Stimulated activated CD8-positive, alpha-beta memory T cell treated with anti-CD3 and anti-CD28 coated beads, Interleukin-7, amount 100 ng/mL, for 24 hours (primary cell): ENCODE measurements around the gene ASB15.
"Not testable (repeated sequence)": the region's sequence is repeated elsewhere in the genome, so short reads cannot be mapped to it uniquely, and the experiment has no call there.

Source experiments
- DNase-seq: peaks from one replicate; pipeline ENCODE4 v3.0.0-alpha.2; 2020; ENCODE audit warnings: low read depth

The ASB15 gene

DNA sequence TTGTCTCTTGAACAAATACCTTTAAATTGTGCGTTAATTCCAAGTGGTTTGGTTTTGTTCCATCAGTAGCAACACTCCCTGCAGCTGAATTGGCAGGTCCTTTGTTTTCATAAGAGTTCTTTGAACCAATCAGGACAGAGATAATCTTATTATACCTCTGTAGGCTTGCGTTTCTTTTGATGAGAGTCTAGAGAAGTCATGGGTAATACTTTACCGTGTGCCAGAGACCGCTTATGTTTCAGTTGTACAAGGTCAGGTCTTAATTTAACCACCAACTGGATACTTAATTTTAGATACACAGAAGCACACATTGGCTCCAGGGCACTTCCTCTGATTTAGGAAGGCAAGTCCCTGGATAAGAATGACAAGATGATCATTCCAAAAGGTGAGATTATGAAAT lies at the start of gene ASB15:
Gene ASB15, plus strand, starts transcription at position 292 of the 400 bp plus-strand sequence. CDS start 12,682 bp downstream, outside the sequence.
- no peak for DNase-seq

- not testable (repeated sequence) for DNase-seq
Measured at GRCh38 chr7:123552134-123552533, 49.5 kb upstream of the ASB15 start.

DNA sequence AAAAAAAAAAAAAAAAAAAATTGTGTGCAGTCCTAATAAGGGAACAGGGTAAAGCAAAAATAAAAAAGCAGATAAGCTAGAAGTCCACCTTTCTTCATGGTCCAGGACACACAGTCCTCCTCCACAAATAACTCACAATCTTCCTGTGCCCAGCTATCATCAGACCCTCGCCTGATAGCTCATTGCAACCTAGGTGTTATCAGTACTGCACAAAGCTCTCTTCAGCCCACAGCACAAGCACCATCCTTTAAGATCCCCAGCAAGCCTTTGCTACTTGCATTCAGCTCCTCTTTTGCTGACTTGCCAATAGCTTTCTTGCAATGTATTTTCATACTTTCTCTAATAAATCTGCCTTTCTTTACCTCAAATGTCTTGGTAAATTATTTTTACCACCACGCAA lies 49.0 kb upstream of the ASB15 start:
- no peak for DNase-seq

GRCh38 chr7:123553159-123553558 lies 48.5 kb upstream of the ASB15 start:
- DNase-seq, result no peak

GRCh38 chr7:123555484-123555883 lies 46.1 kb upstream of the ASB15 start:
- no peak for DNase-seq

GRCh38 chr7:123557016-123557397 lies 44.6 kb upstream of the ASB15 start:
- DNase-seq, result no peak

DNA sequence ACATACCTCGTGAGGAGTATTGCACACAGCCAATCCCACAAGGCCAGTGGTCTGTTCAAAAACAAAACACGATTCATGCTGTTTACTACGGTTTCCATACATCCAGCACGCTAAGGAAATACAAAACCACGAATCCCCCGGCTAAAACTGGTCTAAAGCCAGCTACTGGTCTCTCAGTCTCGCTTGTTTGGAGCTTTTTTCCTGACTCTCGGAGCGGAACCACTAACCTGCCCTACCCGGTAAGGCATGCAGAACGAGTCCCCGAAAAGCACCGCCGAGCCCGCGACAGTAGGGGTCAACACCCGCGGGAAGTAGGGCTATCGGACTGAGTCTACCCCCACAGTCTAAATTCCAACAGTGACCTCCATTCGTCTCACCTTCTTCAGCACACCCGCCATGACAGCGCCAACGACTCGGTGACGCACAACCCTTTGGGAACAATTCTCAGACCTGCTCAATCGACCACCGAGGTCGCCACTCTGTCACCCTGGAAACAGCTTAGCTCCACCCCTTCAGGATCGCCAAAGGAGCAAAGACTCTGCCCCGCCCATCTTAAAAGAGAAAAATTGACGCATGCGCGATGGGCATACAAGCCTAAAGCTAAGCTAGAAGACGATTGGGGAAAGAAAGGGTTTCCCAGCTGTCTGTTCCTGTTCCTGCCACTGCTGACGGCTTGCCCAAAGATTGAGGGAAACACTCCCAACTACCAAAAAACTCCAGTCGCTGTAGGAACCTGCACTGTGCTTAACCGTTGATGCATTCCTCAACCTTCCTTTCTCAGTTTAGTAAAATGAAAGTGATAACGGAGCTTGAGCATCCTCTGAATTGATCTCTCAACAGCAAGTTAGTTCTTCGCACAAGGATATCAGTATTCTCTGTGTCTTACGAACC lies 44.0 kb upstream of the ASB15 start, which contains the start of gene NDUFA5:
Gene NDUFA5, minus strand, starts transcription at position 421 of the 891 bp plus-strand sequence. Its CDS starts 23 bp downstream, at position 398.
- peak; percentile 91 for DNase-seq

GRCh38 chr7:123558289-123558874 lies 43.2 kb upstream of the ASB15 start:
- no peak for DNase-seq

DNA sequence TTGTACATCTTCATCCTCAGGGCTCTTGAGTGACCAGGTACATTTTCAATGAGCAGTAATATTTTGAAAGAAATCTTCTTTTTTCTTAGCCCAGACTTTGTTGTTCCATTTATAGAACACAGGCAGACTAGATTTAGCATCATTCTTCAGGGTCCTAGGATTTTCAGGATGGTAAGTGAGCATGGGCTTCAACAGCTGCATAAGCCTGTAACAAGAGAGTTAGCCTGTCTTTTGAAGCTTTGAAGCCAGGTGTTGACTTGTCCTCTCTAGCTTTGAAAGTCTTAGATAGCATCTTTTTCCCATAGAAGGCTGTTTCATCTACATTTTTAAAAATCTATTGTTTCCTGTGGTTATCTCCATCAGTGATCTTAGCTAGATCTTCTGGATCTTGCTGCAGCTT lies 39.5 kb upstream of the ASB15 start:
- no peak for DNase-seq

DNA sequence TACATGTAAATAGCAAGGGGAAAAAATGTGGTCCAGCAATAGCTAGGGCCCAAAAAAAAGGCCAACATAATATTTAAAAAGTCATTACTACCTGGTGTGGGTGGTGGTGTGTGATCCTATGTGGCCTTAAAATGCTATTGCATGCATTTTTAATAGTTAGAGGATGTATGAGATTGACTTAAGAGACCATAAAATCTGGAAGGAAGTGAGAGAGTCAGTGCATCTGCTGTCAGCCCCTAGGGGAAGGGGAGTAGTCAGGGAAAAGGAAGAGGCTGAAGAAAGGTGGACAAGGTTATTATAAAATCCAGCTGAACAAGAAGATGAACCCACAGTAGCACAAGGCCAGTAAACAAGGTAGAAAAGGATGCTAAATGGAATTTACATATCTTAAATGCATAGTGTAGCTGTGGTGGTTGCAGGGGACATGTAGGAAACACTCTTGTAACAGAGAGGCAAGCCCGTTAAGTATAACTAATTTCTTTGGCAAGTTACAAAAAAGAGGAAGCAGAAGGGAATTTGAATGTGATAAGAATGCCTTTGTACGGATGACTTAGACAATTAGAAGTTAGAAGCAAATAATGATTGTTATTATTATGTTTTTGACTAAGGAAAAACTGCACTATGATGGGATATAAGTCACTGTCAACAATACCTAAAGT lies 32.1 kb upstream of the ASB15 start:
- no peak for DNase-seq

GRCh38 chr7:123570390-123571182 lies 31.0 kb upstream of the ASB15 start:
- no peak for DNase-seq

DNA sequence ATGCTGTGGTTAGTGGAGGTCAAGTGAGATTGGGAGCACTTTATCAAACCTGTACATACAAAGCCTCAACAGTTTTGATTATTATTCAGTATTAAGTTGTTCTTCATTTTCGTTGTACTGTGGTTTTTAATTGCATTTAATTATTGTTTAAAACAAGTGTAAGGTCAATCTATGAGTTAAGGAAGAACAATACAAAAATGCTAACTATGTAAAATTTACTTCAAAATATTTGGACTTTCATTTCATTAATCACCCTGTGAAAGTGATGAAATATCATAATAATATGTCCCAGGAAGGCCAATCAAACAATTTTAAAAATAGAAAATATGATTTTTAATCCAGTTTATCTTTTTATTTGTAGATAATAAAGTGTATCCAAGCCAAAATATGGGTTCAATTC lies 30.4 kb upstream of the ASB15 start:
- DNase-seq, result no peak

DNA sequence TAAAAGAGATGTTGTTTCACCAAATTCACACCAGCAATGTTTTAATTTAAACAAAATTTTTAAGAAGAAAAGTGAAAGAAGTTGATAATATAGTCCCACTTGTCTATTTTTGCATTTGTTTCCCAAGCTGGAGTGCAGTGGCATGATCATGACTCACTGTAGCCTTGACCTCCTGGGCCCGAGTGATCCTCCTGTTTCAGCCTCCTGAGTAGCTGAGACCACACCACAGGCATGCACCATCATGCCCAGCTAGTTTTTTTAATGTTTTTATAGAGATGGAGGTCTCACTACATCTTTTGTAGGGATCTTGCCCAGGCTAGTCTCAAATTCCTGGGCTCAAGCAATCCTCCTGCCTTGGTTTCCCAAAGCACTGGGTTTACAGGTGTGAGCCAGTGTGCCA lies 29.9 kb upstream of the ASB15 start:
- DNase-seq, result no peak

GRCh38 chr7:123573341-123573740 lies 28.3 kb upstream of the ASB15 start:
- DNase-seq, result no peak

DNA sequence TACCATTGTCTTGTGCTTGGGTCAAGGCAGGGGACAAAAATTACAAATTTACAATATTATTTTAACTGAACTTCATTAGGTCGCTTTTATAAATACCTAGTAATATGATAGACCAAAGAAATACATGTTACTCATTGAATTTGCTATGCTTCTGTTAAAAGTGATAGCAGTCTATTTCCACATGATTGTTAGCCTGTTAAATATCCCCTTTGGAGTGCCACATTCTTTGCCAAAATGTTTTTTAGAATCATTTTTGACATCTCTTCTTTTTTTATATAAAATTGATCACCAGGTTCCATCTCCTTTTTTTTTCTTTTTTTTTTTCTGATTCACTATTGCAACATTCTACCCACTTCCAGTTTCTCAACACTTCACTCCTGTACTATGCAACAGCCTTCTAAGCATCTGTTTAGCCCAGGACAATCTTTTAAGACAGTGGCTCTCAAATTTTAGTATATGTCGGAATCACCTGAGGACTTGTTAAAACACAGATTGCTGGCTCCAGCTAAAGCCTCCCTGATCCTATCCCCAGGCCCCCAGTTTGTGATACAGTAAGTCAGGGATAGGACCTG lies 27.6 kb upstream of the ASB15 start:
- DNase-seq, result no peak

DNA sequence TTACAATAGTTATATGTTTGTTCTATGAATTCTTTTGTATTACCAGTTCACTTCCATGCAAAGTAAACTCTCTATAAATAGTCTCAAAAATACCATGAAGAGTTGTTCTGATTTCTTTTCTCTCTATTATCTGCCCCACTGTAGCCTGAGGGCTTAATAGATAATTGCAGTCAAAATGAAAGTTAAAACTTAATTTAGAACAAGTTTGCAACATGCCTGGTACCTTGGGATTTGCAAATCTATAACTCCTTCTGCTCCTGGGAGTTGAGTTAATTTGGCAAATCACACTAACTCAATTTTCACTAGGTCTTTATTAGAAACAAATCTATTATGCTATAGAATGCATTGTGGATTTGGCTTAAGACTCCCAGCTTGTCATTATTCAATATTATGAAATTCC lies 22.2 kb upstream of the ASB15 start:
- no peak for DNase-seq

DNA sequence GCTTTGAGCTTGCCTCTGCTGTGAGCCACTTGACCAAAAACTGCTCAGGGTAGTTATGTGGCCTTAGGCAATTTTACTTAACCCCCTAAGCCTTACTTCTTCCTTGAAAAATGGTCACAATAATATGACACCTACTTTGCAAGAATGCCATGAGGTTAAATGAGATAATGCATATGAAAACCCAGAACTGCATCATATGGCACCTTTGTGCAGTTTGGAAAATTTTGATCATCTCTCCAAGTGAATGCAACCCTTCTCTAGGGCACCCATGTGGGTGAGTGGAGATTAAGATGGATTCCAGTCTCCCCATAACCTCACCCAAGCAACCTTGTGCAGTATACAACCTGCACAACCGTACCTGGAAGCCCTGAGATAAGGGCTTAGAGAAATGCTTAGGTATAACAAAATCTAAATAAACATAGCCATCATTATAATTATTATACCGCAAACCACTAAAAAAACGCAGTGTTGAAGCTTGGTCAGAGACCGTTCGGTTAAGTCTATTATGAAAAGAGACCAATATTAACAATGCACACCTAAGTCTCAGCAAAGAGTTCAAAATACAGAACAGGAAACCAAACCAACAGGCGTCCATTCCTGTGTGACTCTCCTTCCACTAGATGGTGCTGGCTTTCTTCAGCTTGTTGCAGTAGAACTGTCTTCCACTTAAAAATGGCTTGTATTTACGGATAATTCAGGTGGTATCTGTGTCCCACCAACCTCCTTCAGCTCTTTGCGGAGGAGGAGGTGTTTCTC lies 21.0 kb upstream of the ASB15 start:
- no peak for DNase-seq

DNA sequence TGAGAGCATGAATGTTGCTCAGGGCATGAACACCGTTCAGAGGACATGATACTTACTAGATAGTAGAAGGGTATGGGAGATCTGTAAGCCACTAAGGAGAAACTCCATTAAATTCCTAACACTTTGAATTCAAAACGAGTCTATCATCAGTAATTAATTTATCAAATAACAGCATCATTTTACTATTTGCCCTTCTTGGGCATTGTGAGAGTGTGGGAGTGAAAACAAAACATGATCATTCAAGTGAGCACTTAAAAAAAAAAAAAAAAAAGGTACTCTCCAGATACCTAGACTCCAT lies 20.5 kb upstream of the ASB15 start:
- no peak for DNase-seq

- DNase-seq, result no peak
Measured at GRCh38 chr7:123583821-123584220, 17.8 kb upstream of the ASB15 start.

DNA sequence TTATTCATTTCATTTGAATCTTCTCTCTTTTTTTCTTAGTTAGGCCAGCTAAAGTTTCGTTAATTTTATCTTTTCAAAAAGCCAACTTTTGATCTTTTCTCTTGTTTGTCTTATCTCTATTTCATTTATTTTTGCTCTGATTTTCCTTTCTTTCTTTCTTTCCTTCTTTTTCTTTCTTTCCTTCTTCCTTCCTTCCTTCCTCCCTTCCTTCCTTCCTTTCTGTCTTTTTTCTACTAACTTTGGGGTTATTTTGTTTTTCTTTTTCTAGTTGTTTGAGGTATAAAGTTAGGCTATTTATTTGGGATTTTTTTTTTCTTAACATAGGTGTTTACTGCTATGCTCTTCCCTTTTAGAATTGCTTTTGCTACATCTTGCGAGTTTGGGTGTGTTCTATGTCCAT lies 13.2 kb upstream of the ASB15 start:
- DNase-seq, result no peak

- no peak for DNase-seq
Measured at GRCh38 chr7:123594813-123595241, 6.8 kb upstream of the ASB15 start.
